GM19455 (cell line): ENCODE measurements around the gene PARP2.

Experiments used
- ATAC-seq: cut with Tn5 transposase; IDR thresholded peaks from one replicate; pipeline ENCODE4 v1.9.1; 2021; ENCODE audit not compliant: unreplicated experiment

The PARP2 gene

GRCh38 chr14:20391505-20391904, 48.1 kb downstream of the PARP2 start:
- ATAC-seq: no peak

- ATAC-seq: no peak
Measured at GRCh38 chr14:20397511-20397910, 54.1 kb downstream of the PARP2 start.

- no peak for ATAC-seq
Measured at GRCh38 chr14:20400589-20400964, 57.1 kb downstream of the PARP2 start.

- no peak for ATAC-seq
Measured at GRCh38 chr14:20400965-20401593, 57.6 kb downstream of the PARP2 start.

- no peak for ATAC-seq
Measured at GRCh38 chr14:20403521-20403920, 60.1 kb downstream of the PARP2 start.
